CD1c-positive myeloid dendritic cell (primary cell): ENCODE data around the gene RBM10.

Experiments used
- DNase-seq: peaks from one replicate; pipeline ENCODE4 v3.0.0-alpha.2; 2016; ENCODE audit errors: extremely low spot score

RBM10 gene

GRCh38 chrX:47146936-47147859 is 2.2 kb downstream of the RBM10 start:
- no peak for DNase-seq

GRCh38 chrX:47148946-47149345 is 3.9 kb downstream of the RBM10 start:
- no peak for DNase-seq

GRCh38 chrX:47151435-47151834 is 6.4 kb downstream of the RBM10 start:
- DNase-seq = no peak

- DNase-seq = no peak
Observed at GRCh38 chrX:47156611-47157520, 11.8 kb downstream of the RBM10 start.

- no peak for DNase-seq
Observed at GRCh38 chrX:47158131-47158530, 13.1 kb downstream of the RBM10 start.

GRCh38 chrX:47158781-47159180 is 13.8 kb downstream of the RBM10 start:
- DNase-seq = no peak

- DNase-seq = no peak
Observed at GRCh38 chrX:47160781-47161180, 15.8 kb downstream of the RBM10 start.

GRCh38 chrX:47162927-47163583 is 18.0 kb downstream of the RBM10 start:
- DNase-seq = no peak

- no peak for DNase-seq
Observed at GRCh38 chrX:47164420-47164819, 19.4 kb downstream of the RBM10 start.

- no peak for DNase-seq
Observed at GRCh38 chrX:47166126-47166525, 21.1 kb downstream of the RBM10 start.

- no peak for DNase-seq
Observed at GRCh38 chrX:47168495-47169073, 23.6 kb downstream of the RBM10 start.

- DNase-seq = no peak
Observed at GRCh38 chrX:47169273-47169672, 24.3 kb downstream of the RBM10 start.

GRCh38 chrX:47169726-47170515 is 24.9 kb downstream of the RBM10 start:
- DNase-seq = no peak

- DNase-seq = no peak
Observed at GRCh38 chrX:47170861-47171692, 26.1 kb downstream of the RBM10 start.

- no peak for DNase-seq
Observed at GRCh38 chrX:47171996-47172395, 27.0 kb downstream of the RBM10 start.

GRCh38 chrX:47172549-47172948 is 27.5 kb downstream of the RBM10 start:
- no peak for DNase-seq

GRCh38 chrX:47172971-47173792 is 28.2 kb downstream of the RBM10 start:
- no peak for DNase-seq

GRCh38 chrX:47174376-47174775 is 29.4 kb downstream of the RBM10 start:
- no peak for DNase-seq
